GM15510 (cell line): ENCODE results near the gene SLC7A10.

Experiments used
- POLR2A ChIP-seq: IDR thresholded peaks from 3 replicates; pipeline ENCODE4 v1.6.1; 2011; ENCODE audit warnings: borderline replicate concordance; ENCODE audit not compliant: insufficient read length; ENCODE audit errors: extremely low read depth

Gene SLC7A10

GRCh38 chr19:33206261-33207039 is 19.2 kb downstream of the SLC7A10 start:
- no peak for TF ChIP-seq POLR2A

- TF ChIP-seq POLR2A = no peak
Measured at GRCh38 chr19:33205531-33206260, 20.0 kb downstream of the SLC7A10 start.

- no peak for TF ChIP-seq POLR2A
Measured at GRCh38 chr19:33205110-33205509, 20.5 kb downstream of the SLC7A10 start.

- TF ChIP-seq POLR2A = no peak
Measured at GRCh38 chr19:33204136-33204973, 21.3 kb downstream of the SLC7A10 start.

- no peak for TF ChIP-seq POLR2A
Measured at GRCh38 chr19:33203529-33203928, 22.1 kb downstream of the SLC7A10 start.

- TF ChIP-seq POLR2A = no peak
Measured at GRCh38 chr19:33202546-33203507, 22.8 kb downstream of the SLC7A10 start.

- TF ChIP-seq POLR2A = no peak
Measured at GRCh38 chr19:33201886-33202545, 23.6 kb downstream of the SLC7A10 start.

- TF ChIP-seq POLR2A = no peak
Measured at GRCh38 chr19:33201473-33201872, 24.2 kb downstream of the SLC7A10 start.

GRCh38 chr19:33199441-33200265 is 26.0 kb downstream of the SLC7A10 start:
- TF ChIP-seq POLR2A = no peak

GRCh38 chr19:33198169-33198568 is 27.5 kb downstream of the SLC7A10 start:
- TF ChIP-seq POLR2A = no peak

GRCh38 chr19:33197591-33198000 is 28.1 kb downstream of the SLC7A10 start:
- no peak for TF ChIP-seq POLR2A

- TF ChIP-seq POLR2A = no peak
Measured at GRCh38 chr19:33196446-33197193, 29.0 kb downstream of the SLC7A10 start.
